Measurements from ENCODE around the gene KCNN2. TPM values are rescaled to one million over a fixed set of nuclear protein-coding genes. Genes with fewer than 3 reads are reported as not detected.
"Not testable (repeated sequence)": the region's sequence is repeated elsewhere in the genome, so short reads cannot be mapped to it uniquely, and the experiment has no call there.

Gene KCNN2
- total RNA-seq, 1 experiment from 2014 or later: 0.61 TPM

DNA sequence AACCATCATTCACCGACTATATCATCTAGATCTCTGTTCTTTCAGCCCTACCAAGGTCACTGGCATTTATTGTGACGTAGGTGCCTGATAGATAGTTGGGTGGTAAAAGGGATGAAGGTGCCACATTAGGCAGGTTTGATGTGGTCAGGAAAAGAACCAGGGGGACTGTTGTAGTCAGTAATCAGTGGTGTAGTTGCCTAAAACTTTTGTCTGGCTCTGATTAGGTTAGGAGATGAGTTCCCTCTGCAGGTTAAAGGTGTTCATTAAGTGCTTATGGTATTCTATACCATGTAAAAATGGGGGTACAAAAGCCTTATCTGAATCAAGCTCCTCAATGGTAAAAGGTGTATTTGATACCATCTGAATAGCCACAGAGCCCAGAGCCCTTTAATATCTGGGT lies 55.6 kb downstream of the KCNN2 start:
- no peak overlapping the region for H3K4me3 ChIP-seq
- no peaks in the 10 kb centered on the region for H3K36me3 ChIP-seq
- H3K27me3 ChIP-seq (replicated peaks): peaks cover 11% of the 10 kb centered on the region
- no peaks in the 10 kb centered on the region for H3K9me3 ChIP-seq (replicated peaks)
- H3K4me1 ChIP-seq (replicated peaks): peaks cover 12% of the 10 kb centered on the region
- H3K27ac ChIP-seq: no peak overlapping the region
- no peak for DNase-seq (ENCODE audit: low read depth in 1 of 2, low spot score in 2 of 2)

GRCh38 chr5:114418176-114419066 lies 56.6 kb downstream of the KCNN2 start:
- peaks cover 12% of the 10 kb centered on the region for H3K27me3 ChIP-seq (replicated peaks)

GRCh38 chr5:114419067-114419388 lies 57.2 kb downstream of the KCNN2 start:
- no peaks in the 10 kb centered on the region for H3K9me3 ChIP-seq (replicated peaks)
- no peaks in the 10 kb centered on the region for H3K36me3 ChIP-seq
- DNase-seq (ENCODE audit: low read depth in 1 of 2, low spot score in 2 of 2): no peak
- no peak overlapping the region for H3K27ac ChIP-seq
- H3K4me1 ChIP-seq (replicated peaks): no peaks in the 10 kb centered on the region
- H3K27me3 ChIP-seq (replicated peaks): peaks cover 12% of the 10 kb centered on the region
- no peak overlapping the region for H3K4me3 ChIP-seq

More at GRCh38 chr5:114418176-114419066, 56.6 kb downstream of the KCNN2 start:
- H3K4me3 ChIP-seq: no peak overlapping the region
- no peak for DNase-seq (ENCODE audit: low read depth in 1 of 2, low spot score in 2 of 2)
- no peaks in the 10 kb centered on the region for H3K9me3 ChIP-seq (replicated peaks)
- H3K36me3 ChIP-seq: no peaks in the 10 kb centered on the region
- no peak overlapping the region for H3K27ac ChIP-seq
- H3K4me1 ChIP-seq (replicated peaks): peaks cover 3% of the 10 kb centered on the region

DNA sequence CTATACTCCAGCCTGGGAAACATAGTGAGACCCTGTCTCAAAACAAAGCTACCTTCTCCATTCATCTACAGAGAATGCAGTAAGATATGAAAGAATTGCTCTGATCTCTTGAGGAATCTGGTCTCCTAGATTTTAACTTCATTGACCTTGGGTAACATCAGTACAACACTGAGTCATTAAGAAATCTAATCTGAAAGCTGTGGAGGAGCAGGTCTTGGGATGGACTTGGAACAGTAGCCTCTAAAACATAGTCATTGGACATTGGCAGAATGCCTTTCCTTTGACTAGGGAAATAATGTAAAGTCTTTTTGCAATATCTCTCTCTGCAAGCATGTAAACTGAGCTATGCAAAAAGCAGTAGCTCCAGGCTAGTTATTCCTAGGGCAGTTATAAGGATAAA lies 58.1 kb downstream of the KCNN2 start:
- H3K27ac ChIP-seq: no peak overlapping the region
- no peak for DNase-seq (ENCODE audit: low read depth in 1 of 2, low spot score in 2 of 2)
- H3K4me3 ChIP-seq: no peak overlapping the region
- peaks cover 12% of the 10 kb centered on the region for H3K27me3 ChIP-seq (replicated peaks)
- no peaks in the 10 kb centered on the region for H3K36me3 ChIP-seq
- no peaks in the 10 kb centered on the region for H3K4me1 ChIP-seq (replicated peaks)
- H3K9me3 ChIP-seq (replicated peaks): no peaks in the 10 kb centered on the region

DNA sequence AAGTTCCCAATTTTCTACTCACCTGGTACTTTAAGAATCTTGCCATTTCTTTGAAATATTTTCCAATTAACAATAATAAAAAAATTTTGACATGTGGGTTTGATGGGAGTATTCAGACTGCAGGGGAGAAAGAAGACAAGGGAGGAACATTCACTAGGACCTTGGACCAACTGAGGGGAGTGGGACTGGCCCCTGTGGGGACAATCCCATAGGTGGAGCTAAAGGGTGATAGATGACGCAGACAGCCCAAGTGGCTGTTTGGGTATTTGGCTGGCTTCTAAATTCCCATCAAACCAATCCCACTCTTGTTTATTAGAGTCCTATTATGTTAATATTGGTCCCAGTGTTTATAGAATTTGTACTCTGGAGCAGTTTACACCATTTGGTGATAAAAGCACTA lies 65.3 kb downstream of the KCNN2 start:
- Histone ChIP-seq H3K4me1 (replicated peaks) (no peaks in the 10 kb centered on the region), H3K27ac (no peak overlapping the region), H3K4me3 (no peak overlapping the region), H3K9me3 (replicated peaks) (no peaks in the 10 kb centered on the region), H3K36me3 (no peaks in the 10 kb centered on the region), H3K27me3 (replicated peaks) (peaks cover 4% of the 10 kb centered on the region)
- no peak for DNase-seq (ENCODE audit: low read depth in 1 of 2, low spot score in 2 of 2)

DNA sequence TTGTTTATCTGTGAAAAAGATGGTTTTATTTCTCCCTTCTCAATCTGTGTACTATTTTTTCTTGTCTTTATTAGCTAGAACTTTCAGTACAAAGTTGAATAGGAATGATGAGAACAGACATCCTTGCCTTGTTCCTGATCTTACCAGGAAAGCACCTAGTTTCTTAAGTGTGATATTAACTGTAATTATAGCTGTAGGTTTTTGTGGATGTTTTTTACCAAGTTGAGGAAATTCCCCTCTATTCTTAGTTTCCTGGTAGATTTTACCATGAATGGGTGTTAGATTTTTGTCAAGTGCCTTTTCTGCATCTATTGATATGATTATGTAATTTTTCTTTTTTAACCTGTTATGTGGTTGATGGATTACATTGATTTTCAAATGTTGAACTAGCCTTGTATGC lies 68.7 kb downstream of the KCNN2 start:
- no peak for DNase-seq (ENCODE audit: low read depth in 1 of 2, low spot score in 2 of 2)
- H3K9me3 ChIP-seq (replicated peaks): no peaks in the 10 kb centered on the region
- no peaks in the 10 kb centered on the region; the same call in 1 of the 2 replicates for H3K27me3 ChIP-seq (replicated peaks)
- H3K27ac ChIP-seq: no peak overlapping the region
- H3K36me3 ChIP-seq: no peaks in the 10 kb centered on the region
- no peak overlapping the region for H3K4me3 ChIP-seq
- no peaks in the 10 kb centered on the region for H3K4me1 ChIP-seq (replicated peaks)

DNA sequence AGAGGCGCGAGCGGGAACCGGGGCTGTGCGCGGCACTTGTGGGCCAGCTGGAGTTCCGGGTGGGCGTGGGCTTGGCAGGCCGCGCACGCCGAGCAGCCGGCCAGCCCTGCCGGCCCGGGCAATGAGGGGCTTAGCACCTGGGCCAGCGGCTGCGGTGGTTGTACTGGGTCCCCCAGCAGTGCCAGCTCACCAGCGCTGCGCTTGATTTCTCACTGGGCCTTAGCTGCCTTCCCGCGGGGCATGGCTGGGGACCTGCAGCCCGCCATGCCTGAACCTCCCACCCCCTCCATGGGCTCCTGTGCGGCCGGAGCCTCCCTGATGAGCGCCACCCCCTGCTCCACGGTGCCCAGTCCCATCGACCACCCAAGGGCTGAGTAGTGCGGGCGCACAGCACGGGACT lies 70.8 kb downstream of the KCNN2 start:
- not testable (repeated sequence) for H3K4me1 ChIP-seq (replicated peaks); H3K27ac ChIP-seq; H3K36me3 ChIP-seq; H3K4me3 ChIP-seq; H3K9me3 ChIP-seq (replicated peaks); DNase-seq (ENCODE audit: low read depth in 1 of 2, low spot score in 2 of 2); H3K27me3 ChIP-seq (replicated peaks)

DNA sequence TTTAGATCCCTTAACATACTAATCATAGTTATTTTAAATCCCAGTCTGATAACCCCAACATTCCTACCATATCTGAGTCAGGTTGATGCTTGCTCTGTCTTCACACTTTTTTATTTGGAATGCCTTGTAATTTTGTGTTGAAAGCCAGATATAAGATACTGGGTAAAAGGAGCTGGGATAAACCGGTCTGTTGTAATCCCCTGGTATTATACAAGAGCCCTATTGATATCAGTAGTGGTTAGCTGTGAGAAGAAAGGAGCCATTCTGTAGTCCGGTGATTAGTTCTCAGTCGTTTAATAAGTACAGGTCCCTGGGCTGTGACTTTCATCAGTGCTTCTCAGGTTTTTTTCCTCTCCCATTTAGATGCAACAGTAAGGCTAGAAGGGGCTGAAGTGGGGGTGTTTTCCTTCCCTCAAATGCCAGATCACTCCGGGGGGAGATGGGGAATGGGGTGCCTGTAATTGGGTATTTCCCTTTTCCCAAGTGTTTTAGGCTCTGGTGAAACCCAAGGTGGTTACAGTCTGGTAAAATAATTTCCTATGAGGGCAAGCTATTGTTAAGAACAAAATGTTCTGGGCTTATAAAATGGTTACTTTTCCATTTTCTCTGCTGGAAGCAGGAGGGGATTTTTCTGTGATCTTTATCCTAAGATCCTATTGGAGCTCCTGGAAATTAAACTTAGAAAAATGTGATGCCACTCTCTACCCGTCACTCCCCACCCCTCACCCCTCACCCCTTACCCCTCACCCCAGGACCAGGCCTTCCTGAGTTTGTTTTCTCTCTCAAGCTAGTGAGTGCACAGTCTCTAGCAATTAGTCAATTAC lies 72.7 kb downstream of the KCNN2 start:
- DNase-seq (ENCODE audit: low read depth in 1 of 2, low spot score in 2 of 2): no peak
- Histone ChIP-seq H3K4me1 (replicated peaks) (no peaks in the 10 kb centered on the region), H3K9me3 (replicated peaks) (no peaks in the 10 kb centered on the region), H3K27me3 (replicated peaks) (peaks cover 3% of the 10 kb centered on the region; the same call in 1 of the 2 replicates), H3K4me3 (no peak overlapping the region), H3K36me3 (no peaks in the 10 kb centered on the region), H3K27ac (no peak overlapping the region)

- DNase-seq (ENCODE audit: low read depth in 1 of 2, low spot score in 2 of 2): no peak
- H3K27me3 ChIP-seq (replicated peaks): peaks cover 3% of the 10 kb centered on the region; the same call in 1 of the 2 replicates
- H3K4me3 ChIP-seq: no peak overlapping the region
- no peak overlapping the region for H3K27ac ChIP-seq
- H3K4me1 ChIP-seq (replicated peaks): no peaks in the 10 kb centered on the region
- no peaks in the 10 kb centered on the region for H3K9me3 ChIP-seq (replicated peaks)
- H3K36me3 ChIP-seq: no peaks in the 10 kb centered on the region
Observed at GRCh38 chr5:114435220-114435481, 73.3 kb downstream of the KCNN2 start.

DNA sequence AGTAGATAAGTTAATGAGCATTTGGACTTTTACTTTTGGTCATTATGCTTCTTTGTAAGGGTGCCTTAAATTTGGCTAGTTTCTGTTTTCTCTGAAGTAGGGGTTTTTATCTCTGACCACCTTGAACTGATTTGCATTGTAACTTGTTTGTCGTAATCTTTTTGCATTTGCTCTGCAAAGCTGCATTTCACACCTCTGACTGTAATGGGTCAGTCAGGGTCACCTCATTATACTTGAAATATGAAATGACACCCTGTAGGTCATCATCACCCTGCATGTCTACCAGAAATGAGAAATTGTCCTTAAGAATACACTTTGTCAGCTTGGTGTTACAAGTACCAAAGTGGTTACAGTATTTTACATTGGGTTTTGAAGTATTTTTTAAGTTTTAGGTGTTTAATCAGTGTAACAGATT lies 74.0 kb downstream of the KCNN2 start:
- Histone ChIP-seq H3K27ac (no peak overlapping the region), H3K4me1 (replicated peaks) (no peaks in the 10 kb centered on the region), H3K9me3 (replicated peaks) (no peaks in the 10 kb centered on the region), H3K4me3 (no peak overlapping the region), H3K27me3 (replicated peaks) (peaks cover 3% of the 10 kb centered on the region; the same call in 1 of the 2 replicates), H3K36me3 (no peaks in the 10 kb centered on the region)
- no peak for DNase-seq (ENCODE audit: low read depth in 1 of 2, low spot score in 2 of 2)

GRCh38 chr5:114437936-114438335 lies 76.1 kb downstream of the KCNN2 start:
- Histone ChIP-seq H3K4me1 (replicated peaks) (no peaks in the 10 kb centered on the region), H3K27ac (no peak overlapping the region), H3K27me3 (replicated peaks) (peaks cover 3% of the 10 kb centered on the region; the same call in 1 of the 2 replicates), H3K4me3 (no peak overlapping the region), H3K9me3 (replicated peaks) (no peaks in the 10 kb centered on the region), H3K36me3 (no peaks in the 10 kb centered on the region)
- no peak for DNase-seq (ENCODE audit: low read depth in 1 of 2, low spot score in 2 of 2)

DNA sequence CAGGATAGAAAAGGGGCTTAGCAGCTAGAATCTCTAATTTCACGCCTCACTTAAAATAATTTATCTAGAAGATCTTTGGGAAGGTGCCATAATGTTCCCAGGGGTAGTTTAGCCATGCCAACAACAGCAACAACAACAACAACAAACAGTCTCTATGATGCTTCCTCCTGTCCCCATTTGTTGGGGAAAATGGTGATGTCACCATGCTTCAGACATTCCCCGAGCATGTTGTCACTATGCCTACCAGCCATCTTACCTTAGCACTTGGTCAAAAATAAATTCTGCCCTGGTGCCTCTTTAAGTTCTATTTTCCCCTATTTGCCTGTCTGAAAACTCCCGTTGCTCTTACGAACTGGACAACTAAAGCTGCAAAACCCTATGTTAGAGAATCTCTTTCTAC lies 76.6 kb downstream of the KCNN2 start:
- no peaks in the 10 kb centered on the region for H3K4me1 ChIP-seq (replicated peaks)
- DNase-seq (ENCODE audit: low read depth in 1 of 2, low spot score in 2 of 2): no peak
- no peak overlapping the region for H3K27ac ChIP-seq
- H3K36me3 ChIP-seq: no peaks in the 10 kb centered on the region
- no peaks in the 10 kb centered on the region for H3K9me3 ChIP-seq (replicated peaks)
- H3K4me3 ChIP-seq: no peak overlapping the region
- H3K27me3 ChIP-seq (replicated peaks): peaks cover 3% of the 10 kb centered on the region; the same call in 1 of the 2 replicates

DNA sequence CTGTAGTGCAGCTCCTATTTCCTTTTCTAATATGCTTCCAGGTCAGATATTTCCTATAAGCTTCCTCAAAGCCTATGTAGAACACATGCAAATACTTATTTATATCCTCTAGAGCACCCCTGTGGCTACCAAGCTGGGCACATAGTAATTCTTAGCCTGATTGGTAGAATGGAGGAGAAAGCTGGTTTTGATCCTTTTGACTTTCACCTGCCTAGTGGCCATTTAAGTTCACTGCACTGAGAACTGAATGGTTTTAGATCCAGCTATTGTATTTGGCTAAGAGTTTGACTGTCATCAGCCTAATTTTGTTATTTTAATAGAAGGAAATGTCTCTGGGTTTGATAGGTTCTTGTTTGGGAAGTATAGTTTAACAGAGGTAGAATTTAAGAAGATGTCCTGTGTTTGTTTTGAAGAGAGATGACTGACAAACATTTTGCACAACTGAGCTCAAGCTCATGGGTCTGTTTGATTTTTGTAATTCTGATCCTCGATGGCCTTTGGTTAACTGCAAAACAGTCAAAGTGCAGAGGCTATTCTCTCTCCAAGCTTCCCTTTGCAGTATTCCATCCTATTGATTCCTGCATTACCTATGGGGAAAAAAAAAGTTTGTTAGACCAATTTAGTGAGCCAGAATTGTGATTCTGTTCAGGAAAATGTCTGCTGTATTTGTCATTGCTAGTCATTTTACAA lies 85.4 kb downstream of the KCNN2 start:
- Histone ChIP-seq H3K27ac (no peak overlapping the region), H3K9me3 (replicated peaks) (no peaks in the 10 kb centered on the region), H3K36me3 (no peaks in the 10 kb centered on the region), H3K4me1 (replicated peaks) (no peaks in the 10 kb centered on the region), H3K4me3 (no peak overlapping the region), H3K27me3 (replicated peaks) (peaks cover 23% of the 10 kb centered on the region; the same call in 1 of the 2 replicates)
- no peak for DNase-seq (ENCODE audit: low read depth in 1 of 2, low spot score in 2 of 2)

DNA sequence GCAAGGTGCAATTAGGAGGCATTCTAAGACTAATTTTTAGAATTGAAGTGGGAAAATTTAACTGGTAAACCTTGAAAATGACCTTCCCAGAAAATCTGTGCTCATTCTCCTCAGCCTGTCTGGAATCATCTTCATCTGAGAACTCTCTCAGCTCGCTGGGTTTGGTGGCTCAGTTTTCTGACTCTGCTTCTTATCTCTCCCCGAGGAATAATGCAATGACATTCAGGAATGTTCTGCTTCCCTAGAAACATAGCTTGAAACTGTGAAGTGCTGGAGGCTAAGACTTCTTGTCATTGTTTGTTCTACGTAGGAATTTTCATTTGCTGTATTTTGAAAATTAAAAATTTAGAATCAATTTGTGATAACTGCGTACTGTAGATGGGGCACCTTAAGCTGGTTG lies 86.6 kb downstream of the KCNN2 start:
- peaks cover 23% of the 10 kb centered on the region; the same call in 1 of the 2 replicates for H3K27me3 ChIP-seq (replicated peaks)
- H3K4me3 ChIP-seq: no peak overlapping the region
- no peaks in the 10 kb centered on the region for H3K4me1 ChIP-seq (replicated peaks)
- H3K27ac ChIP-seq: no peak overlapping the region
- no peaks in the 10 kb centered on the region for H3K36me3 ChIP-seq
- no peak for DNase-seq (ENCODE audit: low read depth in 1 of 2, low spot score in 2 of 2)
- H3K9me3 ChIP-seq (replicated peaks): no peaks in the 10 kb centered on the region
